Measurements from ENCODE around the gene ZNF628.

The ZNF628 gene

DNA sequence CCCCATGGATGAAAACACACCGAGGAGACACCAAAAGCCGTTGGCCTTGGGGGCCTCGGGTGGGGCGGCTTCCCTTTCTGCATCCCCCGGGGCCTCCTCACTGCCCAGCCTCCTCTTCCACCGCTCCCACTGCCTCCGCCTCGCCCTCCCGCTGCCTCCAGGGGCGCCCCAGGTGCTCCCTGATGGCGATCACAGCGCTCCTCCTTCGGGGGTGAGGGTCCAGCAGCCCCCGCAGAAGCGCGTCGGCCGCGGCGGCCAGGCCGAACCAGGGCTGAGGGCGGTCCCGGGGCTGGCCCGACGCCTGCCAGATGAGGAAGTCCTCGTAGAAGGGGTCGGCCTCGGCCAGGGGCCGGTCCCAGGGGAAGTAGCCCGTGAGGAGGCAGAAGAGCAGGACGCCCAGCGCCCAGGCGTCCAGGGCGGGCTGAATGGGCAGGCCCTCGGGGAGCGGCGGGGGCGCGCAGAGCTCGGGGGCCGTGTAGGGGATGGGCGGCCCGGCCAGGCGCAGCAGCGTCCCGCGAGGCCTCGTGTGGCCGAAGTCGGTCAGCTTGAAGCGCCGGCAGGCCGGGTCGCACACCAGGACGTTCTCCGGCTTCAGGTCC, 53.3 kb downstream of the ZNF628 start:
- Histone ChIP-seq H3K4me3 (ENCODE audit: low read depth, low read length) (no peak overlapping the region), H3K27ac (peak overlapping the region; percentile 80), H3K36me3 (no peaks in the 10 kb centered on the region), H3K9me3 (ENCODE audit: severe bottlenecking) (no peaks in the 10 kb centered on the region), H3K27me3 (ENCODE audit: insufficient read depth, low read depth, severe bottlenecking) (no peaks in the 10 kb centered on the region)
- DNase-seq, result no peak
- TF ChIP-seq, protein P1, sequence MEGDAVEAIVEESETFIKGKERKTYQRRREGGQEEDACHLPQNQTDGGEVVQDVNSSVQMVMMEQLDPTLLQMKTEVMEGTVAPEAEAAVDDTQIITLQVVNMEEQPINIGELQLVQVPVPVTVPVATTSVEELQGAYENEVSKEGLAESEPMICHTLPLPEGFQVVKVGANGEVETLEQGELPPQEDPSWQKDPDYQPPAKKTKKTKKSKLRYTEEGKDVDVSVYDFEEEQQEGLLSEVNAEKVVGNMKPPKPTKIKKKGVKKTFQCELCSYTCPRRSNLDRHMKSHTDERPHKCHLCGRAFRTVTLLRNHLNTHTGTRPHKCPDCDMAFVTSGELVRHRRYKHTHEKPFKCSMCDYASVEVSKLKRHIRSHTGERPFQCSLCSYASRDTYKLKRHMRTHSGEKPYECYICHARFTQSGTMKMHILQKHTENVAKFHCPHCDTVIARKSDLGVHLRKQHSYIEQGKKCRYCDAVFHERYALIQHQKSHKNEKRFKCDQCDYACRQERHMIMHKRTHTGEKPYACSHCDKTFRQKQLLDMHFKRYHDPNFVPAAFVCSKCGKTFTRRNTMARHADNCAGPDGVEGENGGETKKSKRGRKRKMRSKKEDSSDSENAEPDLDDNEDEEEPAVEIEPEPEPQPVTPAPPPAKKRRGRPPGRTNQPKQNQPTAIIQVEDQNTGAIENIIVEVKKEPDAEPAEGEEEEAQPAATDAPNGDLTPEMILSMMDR (IDR thresholded peaks at IDR 0.05; ENCODE audit: low read depth, low read length), result no peak

DNA sequence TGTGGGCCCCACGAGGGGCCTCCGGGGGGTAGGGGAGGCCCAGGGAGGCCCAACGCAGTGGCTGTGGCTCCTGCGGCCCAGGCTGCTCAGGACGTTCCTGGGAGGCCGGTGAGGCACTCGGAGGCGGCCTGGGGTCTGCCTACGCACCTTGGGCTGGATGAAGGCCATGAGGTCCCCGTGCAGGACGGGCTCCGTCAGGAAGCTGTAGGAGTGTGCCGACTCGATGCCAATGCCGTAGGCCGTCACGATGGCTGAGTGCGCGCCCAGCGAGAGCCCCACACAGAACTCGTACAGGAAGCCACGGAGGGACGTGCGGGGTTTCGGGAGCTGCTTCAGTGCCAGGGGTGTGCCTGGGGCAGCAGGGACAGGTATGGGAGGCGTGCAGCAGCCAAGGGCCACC, 54.6 kb downstream of the ZNF628 start:
- TF ChIP-seq, protein P1 (IDR thresholded peaks at IDR 0.05; ENCODE audit: low read depth, low read length), result no peak
- no peaks in the 10 kb centered on the region for H3K9me3 ChIP-seq (ENCODE audit: severe bottlenecking)
- H3K27me3 ChIP-seq (ENCODE audit: insufficient read depth, low read depth, severe bottlenecking), result no peaks in the 10 kb centered on the region
- no peak overlapping the region; the same call in 1 of the 2 replicates for H3K27ac ChIP-seq
- no peaks in the 10 kb centered on the region for H3K36me3 ChIP-seq
- DNase-seq, result no peak
- H3K4me3 ChIP-seq (ENCODE audit: low read depth, low read length), result no peak overlapping the region
